ENCODE data around the gene ARHGEF6.

DNA sequence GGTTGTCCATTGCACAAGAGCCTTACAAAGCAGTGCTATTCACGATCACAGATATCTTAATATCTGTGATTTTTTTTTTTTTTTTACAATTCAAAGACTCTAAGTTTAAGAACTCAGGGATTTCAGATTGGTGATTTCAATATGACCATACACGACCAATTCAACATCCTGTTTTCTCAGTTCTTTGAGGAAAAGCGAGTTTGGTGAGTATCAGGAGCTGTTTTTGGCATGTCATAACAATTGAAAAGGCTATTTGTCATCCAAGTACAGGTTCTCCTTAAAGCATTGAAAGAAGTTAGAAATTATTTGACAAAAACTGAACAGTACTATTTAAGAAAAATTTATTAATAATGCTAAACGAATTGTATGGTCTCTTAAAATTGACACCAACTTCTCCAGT is 9.1 kb upstream of the ARHGEF6 start:
- TF ChIP-seq POLR2A (IDR thresholded peaks at IDR 0.05) (no peak), CTCF (IDR thresholded peaks at IDR 0.05) (no peak)
